GM13976 (cell line): ENCODE data around the gene IFNA4.
"Not testable (repeated sequence)": the region's sequence is repeated elsewhere in the genome, so short reads cannot be mapped to it uniquely, and the experiment has no call there.

Experiments used
- DNase-seq: peaks from one replicate; pipeline ENCODE4 v3.0.0; 2012; ENCODE audit warnings: low spot score
- CTCF ChIP-seq: IDR thresholded peaks from 2 replicates; pipeline ENCODE4 v1.5.1; 2012; ENCODE audit warnings: borderline replicate concordance, mild to moderate bottlenecking; ENCODE audit not compliant: insufficient read depth; ENCODE audit errors: extremely low read depth, missing control alignments, control extremely low read depth
- in situ Hi-C: fragments of 300-500 bp; cut with MboI; formaldehyde crosslinking; loops from one replicate; pipeline ENCODE4 v1.12.0; 2022; ENCODE audit warnings: low sequenced_read_pairs, mixed read lengths, inconsistent platforms; ENCODE audit not compliant: unreplicated experiment

The IFNA4 gene

GRCh38 chr9:21210311-21210710 lies 22.9 kb upstream of the IFNA4 start:
- in situ Hi-C loops = no loop called here
- TF ChIP-seq CTCF = no peak

GRCh38 chr9:21207043-21207442 lies 19.7 kb upstream of the IFNA4 start, which contains the start of gene IFNA10:
Gene IFNA10 (minus strand): TSS chr9:21207143. CDS start chr9:21207097, 46 bp downstream.
- in situ Hi-C loops, DNase-seq: not testable (repeated sequence)

More at GRCh38 chr9:21210311-21210710, 22.9 kb upstream of the IFNA4 start:
- no peak for DNase-seq

- no peak for DNase-seq
- in situ Hi-C loops = no loop called here
- no peak for TF ChIP-seq CTCF
These were observed 17.8 kb upstream of the IFNA4 start for GRCh38 chr9:21205204-21205603.

GRCh38 chr9:21202105-21202504 lies 14.7 kb upstream of the IFNA4 start, which contains the start of gene IFNA7:
Gene IFNA7 (minus strand): TSS chr9:21202205. CDS start chr9:21202165, 40 bp downstream.
- in situ Hi-C loops = not testable (repeated sequence)

GRCh38 chr9:21194867-21195776 lies 7.7 kb upstream of the IFNA4 start:
- DNase-seq, in situ Hi-C loops: not testable (repeated sequence)
- TF ChIP-seq CTCF = peak; percentile 60

More at GRCh38 chr9:21202105-21202504, 14.7 kb upstream of the IFNA4 start, which contains the start of gene IFNA7:
- not testable (repeated sequence) for DNase-seq

- in situ Hi-C loops, DNase-seq: not testable (repeated sequence)
These were observed 4.3 kb downstream of the IFNA4 start for GRCh38 chr9:21182810-21183736.

More at GRCh38 chr9:21182810-21183736, 4.3 kb downstream of the IFNA4 start:
- peak; percentile 41 for TF ChIP-seq CTCF
